ENCODE data around the gene HTR3B.
"Not testable (repeated sequence)": the region's sequence is repeated elsewhere in the genome, so short reads cannot be mapped to it uniquely, and the experiment has no call there.

The HTR3B gene, protein sequence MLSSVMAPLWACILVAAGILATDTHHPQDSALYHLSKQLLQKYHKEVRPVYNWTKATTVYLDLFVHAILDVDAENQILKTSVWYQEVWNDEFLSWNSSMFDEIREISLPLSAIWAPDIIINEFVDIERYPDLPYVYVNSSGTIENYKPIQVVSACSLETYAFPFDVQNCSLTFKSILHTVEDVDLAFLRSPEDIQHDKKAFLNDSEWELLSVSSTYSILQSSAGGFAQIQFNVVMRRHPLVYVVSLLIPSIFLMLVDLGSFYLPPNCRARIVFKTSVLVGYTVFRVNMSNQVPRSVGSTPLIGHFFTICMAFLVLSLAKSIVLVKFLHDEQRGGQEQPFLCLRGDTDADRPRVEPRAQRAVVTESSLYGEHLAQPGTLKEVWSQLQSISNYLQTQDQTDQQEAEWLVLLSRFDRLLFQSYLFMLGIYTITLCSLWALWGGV

DNA sequence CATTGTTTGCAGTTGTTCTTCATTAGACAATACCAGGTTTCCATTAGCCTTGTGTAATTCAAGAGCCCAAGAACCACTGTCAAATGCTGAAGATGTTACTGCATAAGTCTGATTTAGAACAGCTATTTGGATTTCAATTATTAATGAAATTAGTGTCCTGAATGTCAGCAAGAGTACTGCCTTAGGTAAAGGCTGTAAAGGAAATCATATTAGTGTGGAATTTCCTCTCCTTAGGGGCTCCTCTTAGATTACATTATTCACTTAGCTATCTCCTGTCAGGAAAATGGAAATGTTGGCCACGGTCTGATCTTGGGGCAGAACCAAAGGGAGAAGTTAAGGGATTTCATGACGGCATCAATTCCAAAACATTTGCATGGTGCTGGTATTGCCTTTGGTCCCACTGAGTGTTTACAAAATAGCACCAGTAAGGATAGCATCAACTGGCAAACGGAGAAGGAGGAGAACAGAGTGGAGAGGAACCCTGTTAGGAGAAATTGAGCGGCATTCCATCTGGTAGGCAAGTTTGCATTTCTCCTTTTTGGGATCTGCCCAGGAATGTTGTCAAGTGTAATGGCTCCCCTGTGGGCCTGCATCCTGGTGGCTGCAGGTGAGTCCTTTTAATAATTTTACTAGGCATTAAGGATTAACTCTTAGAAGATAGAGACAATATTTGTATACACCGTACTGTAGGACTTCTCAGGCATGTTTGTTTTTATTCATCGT is at the start of gene HTR3B:
HTR3B (plus strand) TSS at position 418 of the 723 bp plus-strand sequence; CDS start at position 556, 138 bp downstream.
- DNase-seq (ENCODE audit: low read depth) = no peak

DNA sequence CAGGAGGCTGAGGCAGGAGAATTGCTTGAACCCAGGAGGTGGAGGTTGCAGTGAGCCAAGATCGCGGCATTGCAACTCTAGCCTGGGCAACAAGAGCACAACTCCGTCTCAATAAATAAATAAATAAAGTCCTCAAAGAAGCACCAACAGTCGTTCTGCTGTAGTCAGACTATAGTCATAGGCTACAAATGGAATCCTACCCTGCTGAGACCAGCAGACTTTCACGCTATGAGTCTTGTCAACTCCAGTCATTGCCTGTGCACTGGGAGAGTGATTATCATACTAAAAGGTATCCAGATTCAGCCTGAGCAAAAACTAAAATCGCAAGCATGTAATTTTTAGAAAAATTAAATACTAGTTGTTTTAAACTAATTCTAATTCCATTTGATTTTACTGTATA is 48.8 kb upstream of the HTR3B start:
- DNase-seq (ENCODE audit: low read depth) = no peak

DNA sequence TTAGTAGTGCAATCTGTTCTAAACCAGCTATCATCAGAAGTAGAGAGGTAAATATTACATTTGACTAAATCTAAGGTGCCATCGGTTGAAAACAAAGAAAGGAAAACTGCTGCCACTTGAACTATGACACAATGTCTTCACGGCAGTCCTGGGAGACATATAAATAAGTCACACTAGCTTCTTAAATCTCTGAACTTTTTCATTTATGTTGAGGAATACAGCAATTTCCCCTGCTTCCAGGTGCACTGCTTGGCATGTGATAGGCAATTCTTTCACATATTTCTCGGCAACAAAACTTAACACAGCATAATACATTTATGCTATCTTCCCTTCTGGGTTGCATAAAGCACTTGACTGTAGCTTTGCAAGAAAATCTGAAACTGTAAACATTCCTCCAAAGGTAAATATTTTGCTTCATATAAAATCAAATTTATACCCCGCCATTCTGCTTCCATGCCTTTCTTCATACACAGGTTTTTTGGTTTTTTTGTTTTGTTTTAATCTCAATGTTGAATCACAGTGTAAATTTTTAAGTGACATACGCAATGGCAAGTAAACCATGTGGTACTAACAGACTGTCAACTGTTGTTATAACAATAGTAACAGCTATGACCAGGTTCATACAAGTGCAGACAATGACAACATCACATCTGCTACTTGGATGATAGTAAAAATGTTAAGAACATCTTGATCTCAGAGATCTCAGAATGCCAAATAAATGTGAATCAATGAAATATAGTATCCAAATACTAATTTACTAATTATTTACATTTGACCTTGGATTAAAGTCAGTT is 47.4 kb upstream of the HTR3B start:
- no peak for DNase-seq (ENCODE audit: low read depth)

DNA sequence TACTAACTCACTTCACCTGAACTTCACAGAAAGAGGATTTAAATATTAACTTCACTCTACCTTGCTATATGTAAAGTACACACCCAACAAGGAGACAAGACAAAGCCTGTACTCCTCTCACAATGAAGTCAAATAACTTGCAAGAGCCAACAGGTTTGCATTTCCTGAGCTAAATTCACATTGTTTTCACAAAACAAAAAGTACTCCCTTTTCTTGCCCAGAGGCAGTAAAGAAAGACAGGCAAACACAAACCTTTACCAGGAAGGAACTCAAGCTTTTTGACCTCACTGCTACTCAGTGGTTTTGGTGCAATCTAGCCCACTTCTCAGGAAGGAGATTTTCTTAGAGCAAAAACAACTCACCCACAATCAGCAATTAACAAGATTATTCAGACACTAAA is 44.9 kb upstream of the HTR3B start:
- DNase-seq (ENCODE audit: low read depth) = no peak

DNA sequence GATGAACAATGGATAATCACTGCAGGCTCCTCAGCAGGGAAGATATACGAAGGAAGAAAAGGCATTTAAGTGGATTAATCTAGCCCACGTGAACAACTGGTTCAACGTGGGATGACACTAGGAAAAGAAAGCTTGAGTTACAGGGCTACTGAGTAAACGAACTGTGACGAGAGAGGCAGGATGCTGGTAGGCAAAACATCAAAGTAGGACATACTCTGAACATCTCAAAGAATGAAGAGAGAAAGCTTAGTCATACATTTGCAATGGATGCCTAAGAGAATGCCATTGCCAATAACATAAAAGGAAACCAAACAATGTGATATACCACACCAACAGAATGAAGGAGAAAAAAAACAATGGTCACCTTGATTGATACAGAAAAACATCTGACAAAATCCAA is 42.2 kb upstream of the HTR3B start:
- DNase-seq (ENCODE audit: low read depth) = no peak

DNA sequence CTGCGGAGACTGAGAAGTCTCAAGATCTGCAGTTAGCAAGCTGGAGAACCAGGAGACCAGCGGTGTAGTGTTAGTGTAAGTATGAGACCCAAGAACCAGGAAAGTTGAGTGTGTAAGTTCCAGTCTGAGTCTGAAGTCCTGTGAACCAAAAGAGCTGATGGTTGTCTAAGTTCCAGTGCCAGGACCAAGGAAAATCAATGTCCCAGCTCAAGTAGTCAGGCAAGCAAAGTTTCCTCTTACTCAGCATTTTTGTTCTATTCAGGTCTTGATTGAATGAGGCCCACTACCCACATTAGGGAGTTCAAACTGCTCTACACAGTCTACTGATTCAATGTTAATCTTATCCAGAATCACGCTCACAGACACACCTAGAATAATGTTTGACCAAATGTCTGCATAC is 40.2 kb upstream of the HTR3B start:
- DNase-seq (ENCODE audit: low read depth) = no peak

DNA sequence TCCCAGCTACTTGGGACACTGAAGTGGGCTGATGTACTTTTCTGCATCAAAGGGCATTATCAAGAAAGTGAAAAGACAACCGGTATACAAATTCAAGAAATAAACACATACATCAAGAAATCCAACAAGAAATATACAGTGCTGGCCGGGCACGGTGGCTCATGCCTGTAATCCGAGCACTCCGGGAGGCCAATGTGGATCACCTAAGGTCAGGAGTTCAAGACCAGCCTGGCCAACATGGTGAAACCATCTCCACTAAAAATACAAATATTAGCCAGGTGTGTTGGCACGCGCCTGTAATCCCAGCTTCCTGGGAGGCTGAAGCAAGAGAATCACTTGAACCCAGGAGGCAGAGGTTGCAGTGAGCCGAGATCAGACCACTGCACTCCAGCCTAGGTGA is 38.7 kb upstream of the HTR3B start:
- DNase-seq (ENCODE audit: low read depth) = no peak

DNA sequence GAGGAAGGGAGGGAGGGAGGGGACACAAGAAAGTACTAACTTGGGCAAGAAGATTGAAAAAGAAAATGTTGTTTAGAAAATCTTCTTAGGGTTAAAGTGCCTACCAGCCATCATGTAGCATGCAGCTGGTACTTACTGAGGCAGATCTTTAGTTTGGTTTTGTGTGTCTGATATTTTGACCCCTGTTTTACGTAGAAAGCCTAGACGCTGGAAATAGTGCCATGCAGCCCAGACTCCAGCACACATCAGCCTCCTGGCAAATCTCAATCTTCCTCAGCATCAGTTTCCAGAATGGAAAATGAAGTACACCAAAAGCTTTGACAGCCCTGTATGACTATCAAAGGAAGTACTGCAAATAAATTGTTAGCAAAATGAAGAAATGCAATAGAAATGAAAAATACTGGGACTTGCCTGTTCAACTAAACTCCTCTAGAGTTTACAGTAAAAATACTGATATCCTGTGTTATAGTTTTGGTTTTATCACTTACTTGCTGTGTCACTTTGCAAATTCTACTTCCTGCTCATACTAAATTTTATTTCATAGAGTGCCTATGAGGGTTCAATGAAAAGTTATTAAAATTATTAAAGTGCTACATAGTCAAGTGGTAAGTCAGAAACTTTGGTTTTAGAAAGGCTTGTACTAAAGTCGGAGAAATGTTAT is 36.6 kb upstream of the HTR3B start:
- no peak for DNase-seq (ENCODE audit: low read depth)

DNA sequence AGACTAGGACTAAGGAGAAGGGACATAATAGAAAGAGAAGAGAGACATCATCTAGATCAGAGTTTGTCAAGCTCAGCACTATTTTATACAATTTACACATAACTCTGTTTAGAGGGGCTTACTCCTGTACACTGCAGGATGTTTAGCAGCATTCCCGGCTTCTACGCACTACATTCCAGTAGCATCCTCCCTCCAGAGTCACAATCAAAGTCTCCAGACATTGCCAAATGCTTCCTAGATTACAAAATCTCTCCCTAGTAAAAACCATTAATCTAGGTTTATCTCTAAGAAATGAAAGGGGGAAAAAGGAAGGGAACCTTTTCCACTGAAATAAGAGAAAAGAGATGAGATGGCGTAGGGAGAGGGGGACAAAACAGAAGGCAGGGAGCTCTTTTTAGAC is 33.3 kb upstream of the HTR3B start:
- no peak for DNase-seq (ENCODE audit: low read depth)

DNA sequence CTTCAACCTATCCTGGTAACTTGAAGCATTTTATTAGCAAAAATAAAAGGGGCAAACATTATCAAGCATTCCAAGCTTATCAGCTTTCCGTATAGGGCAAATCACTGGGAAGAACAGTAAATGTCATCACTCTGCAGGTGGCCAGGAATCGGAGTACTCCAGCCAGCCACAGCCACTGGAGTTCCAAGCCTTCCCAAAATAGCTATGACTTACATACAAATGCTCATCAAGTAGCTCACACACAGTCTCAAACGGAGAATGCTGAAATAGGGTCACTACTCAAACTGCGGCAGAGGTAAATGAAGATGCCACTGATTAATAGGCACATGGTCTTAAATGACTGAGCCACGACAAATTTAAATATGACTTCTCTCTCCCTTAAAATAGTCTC is 31.4 kb upstream of the HTR3B start:
- no peak for DNase-seq (ENCODE audit: low read depth)

DNA sequence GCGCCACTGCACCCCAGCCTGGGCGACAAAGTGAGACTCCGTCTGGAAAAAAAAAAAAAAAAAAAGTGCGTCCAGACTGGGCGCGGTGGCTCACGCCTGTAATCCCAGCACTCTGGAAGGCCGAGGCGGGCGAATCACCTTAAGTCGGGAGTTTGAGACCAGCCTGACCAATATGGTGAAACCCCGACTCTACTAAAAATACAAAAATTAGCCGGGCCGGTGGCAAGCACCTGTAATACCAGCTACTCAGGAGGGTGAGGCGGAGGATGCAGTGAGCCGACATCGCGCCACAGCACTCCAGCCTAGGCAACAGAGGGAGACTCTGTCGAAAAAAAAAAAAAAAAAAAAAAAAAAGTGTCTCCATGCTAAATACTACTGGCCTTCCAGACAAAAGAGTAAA is 30.5 kb upstream of the HTR3B start:
- no peak for DNase-seq (ENCODE audit: low read depth)

DNA sequence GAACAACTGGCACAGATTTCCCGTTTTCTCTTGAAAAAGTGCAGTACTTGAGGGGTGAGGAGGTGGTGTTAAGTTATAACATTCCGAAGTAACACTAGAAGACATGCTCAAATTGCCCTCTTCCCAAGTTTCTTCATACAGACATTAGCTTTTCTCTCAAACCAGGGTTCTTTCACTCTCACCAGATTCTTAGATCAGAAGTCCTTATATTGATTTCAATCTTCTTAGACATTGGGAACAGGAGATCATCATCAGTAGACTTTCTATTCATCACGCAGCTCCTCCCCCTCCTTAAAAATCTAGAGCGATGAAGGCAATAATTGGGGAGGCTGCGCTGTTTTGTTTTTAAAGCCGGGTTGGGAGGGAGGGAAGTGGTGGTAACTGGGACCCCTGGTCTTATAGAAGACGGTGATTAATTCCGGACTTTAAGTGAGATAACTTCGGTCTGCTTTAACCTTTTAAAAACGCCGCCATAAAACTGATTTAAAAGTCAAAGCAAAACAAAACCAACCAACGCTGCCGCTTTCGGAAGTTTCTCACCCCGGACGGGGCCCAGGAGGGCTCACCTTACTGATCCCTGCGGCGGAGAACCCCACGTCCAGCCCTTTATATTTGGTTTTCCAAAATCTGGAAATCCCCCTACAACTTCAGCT is 29.9 kb upstream of the HTR3B start:
- DNase-seq (ENCODE audit: low read depth) = no peak

DNA sequence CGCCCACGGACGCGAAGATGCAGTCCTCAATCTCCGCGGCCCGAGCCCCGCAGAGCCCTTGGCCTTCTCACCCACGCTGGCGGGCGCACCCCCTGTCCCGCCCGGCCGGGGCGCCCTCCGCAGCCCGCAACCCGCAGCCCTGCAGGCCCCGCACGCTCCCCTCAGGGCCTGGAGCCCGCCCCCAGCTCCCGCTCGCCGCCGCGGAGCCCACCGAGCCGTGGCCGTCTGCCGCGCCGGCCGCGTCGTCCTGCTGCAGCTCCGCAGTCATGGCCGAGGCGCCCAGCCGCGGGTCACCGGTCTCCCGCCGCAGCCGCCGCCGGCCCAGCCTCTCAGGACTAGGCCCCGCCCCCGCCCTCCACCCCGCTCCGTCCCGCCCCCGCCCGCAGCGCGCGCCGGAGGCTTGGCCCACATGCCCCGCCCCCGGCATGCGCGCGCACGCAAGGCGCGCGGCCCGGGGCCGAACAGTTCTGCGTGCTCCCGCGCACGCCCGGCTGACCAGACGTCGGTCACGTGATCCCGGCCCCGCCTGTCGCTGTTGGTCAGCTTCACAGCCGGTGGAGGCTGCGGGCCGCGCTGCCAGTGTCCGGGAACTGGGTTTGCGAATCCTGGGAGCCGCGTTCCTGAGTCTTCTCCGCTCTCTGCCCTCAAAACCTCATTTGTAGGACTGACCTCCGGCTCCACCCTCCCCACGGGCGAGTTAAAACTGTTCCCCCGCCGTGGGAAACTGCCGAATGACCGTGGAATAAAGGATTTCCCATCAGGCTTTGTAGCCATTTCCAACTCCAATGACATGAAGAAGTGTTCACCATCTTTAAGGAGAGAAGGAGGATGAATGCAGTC is 29.1 kb upstream of the HTR3B start, which contains the start of gene USP28:
USP28 (minus strand) TSS at position 339 of the 840 bp plus-strand sequence; CDS start at position 268, 71 bp downstream.
- DNase-seq (ENCODE audit: low read depth) = peak; percentile 61

DNA sequence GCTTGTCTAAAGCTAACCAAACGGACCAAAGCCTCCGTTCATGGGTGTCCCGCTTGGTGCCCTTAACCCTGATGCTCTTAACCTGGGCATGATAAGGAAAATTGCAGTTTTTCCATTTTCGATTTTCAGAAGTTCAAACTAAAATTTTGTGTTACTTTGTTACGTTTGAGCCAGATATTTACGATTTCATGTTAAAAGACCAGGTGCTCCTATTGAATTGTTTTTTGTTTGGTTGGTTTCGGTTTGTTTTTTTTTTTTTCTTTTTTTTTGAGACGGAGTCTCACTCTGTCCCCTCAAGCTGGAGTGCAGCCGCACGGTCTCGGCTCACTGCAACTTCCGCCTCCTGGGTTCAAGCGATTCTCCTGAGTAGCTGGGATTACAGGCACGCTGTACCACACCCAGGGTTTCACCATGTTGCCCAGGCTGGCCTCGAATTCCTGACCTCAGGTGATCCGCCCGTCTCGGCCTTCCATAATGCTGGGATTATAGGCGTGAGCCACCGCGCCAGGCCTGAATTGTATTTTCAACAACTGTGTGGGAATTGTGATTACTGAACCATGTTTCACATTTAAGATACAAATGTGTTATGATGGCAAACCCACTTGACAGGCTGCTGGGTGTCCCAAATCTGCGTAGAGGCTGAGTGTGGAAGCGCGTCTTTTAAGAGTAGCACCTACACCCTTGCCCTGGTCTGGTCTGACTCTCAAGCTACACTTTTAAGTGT is 28.4 kb upstream of the HTR3B start:
- no peak for DNase-seq (ENCODE audit: low read depth)

DNA sequence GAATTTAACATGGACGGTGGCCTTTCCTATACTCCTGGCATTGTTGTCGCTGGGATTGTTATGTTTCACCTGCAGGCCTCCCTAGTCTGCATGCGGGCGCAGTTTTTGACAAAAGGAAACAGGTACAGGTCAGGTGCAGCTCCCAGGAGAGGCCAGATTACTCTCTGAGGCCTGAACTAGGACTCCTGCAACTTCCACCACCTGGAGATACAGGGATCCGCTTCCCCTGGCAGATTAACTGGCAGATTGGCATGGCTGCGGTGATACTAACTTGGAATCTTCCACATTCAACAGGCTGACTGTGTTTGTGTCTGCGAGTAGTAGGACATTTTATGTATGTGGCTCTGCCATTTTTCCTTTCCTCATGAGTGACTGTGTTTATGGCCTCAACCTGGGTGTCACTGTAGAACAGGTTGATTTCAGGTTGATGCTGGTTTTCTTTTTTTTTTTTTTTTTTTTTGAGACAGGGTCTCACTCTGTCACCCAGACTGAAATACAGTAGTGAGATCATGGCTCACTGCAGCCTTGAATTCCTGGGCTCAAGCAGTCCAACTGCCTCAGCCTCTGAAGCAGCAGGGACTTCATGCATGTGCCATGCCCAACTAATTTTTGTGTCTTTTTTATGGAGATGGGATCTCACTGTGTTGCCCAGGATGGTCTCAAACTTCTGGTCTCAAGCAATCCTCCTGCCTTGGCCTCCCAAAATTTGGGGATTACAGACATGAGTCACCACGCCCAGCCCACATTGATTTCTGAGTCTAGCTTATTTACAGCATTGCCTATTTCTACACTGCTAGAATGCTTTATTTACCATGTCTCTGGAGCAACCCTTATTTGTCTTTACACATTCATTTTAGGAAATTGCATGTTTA is 27.6 kb upstream of the HTR3B start:
- DNase-seq (ENCODE audit: low read depth) = no peak

DNA sequence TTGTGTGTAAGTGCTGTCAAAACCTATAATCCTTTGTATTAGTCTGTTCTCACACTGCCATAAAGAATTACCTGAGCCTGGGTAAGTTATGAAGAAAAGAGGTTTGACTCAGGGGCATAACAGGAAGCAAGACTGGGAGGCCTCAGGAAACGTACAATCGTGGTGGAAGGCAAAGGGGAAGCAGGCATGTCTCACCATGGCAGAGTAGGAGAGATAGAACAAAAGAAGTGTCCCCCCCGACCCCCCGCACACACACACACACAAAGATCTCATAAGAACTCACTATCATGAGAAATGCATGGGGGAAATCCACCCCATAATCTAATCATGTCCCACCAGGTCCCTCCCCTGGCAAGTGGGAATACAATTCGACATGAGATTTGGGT is 26.9 kb upstream of the HTR3B start:
- DNase-seq (ENCODE audit: low read depth) = no peak

DNA sequence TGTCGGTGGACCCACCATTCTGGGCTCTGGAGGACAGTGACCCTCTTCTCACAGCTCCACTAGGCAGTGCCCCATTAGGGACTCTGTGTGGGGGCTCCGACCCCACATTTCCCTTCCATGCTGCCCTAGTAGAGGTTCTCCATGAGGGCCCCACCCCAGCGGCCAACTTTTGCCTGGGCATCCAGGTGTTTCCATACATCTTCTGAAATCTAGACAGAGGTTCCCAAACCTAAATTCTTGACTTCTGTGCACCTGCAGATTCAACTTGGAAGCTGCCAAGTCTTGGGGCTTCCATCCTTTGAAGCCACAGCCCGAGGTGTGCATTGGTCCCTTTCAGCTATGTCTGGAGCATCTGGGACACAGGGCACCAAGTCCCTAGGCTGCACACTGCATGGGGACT is 25.1 kb upstream of the HTR3B start:
- not testable (repeated sequence) for DNase-seq (ENCODE audit: low read depth)

DNA sequence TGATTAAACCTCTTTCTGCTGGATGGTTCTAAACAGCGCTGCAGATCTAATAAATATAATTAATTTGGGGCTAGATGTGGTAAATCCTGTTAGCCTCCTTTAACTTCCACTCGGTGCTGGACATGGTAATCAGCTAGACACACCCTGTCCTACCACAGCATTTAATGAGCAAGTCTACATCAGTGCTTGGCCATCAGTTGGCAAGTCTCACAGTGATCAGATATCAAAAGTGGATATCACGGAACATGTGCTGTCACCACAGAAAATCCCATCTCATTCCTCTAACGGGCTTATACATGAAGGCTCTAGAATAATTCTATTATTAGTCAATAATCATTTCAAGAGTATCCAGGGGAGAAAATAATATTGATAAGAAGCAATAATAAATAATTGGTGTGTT is 23.6 kb upstream of the HTR3B start:
- no peak for DNase-seq (ENCODE audit: low read depth)

DNA sequence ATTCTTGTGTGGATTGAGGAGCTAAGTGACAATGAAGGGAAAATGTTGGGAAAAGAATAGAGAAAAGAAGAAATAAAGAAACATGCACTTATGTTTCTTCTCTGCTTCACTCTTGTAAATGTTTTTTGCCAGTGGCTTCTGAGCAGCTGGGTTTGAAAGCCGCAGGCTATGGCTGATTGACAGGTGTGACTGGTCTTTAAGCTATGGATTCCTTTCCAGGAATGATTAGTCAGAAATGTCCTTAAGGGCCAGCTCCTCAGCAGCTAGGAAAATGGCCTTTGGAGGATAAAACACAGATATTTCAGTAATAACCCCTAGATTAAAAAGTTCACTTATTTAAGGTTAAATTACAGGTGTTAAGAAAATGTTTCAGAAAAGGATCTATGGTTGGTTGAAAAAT is 22.7 kb upstream of the HTR3B start:
- no peak for DNase-seq (ENCODE audit: low read depth)
